Measurements from ENCODE around the gene LRRC4C.

Gene LRRC4C

DNA sequence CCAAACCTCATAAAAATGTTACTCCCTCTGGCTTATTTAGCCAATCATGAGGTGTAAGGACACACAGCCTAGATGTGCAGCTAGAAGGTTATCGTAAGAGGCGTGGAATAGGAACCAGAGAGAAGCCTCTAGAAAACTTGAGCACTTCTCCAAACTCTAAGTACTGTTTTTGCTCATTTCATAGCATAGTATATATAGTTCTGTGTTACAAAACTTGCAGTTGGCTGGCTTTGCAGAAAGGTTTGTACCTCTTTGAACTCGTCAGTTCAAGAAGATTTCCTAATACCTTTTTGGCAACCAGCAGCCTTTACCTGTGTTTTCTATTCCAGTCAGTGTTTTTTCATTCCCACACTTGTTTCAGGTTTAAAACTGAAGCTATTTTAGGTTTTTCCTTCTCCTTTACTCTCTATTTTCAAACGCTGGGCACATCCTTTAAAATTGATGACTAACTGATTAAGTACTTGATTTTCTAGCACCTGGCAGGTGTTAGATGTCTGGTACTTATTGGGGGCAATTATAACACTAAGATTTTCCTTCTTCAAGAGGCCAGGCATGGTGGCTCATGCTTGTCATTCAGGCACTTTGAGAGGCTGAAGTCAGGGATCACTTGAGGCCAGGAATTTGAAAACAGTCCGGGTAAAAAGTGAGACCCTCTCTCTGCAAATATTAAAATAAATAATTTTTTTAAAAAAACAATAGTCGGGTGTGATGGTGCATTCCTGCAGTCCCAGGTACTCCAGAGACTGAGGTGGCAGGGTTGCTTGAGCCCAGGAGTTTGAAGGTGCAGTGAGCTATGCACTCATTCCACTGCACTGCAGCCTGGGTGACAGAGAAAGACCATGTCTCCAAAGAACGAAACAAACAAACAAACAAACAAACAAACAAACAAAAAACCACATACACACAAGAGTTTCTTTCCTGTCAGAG is 125.2 kb downstream of the LRRC4C start:
- ATAC-seq (ENCODE audit: insufficient read depth, low read depth): no peak

DNA sequence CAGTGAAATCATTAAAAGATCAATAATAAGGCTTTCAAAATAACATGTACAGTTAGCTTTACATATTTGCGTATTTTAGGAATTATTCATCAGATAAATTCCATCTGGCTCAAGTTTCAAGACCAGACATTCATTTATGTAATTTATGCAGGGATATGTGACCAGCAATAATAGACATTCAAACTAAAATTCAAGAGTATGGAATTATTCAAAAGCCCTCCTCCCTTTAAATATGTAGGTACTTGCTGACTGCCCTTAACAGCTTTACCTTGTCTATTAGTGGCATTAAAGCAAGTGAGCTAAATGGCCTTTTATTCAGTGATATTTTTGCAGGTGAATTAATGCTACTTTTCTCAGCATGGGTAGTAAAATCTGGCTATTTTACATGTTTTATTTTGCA is 126.1 kb downstream of the LRRC4C start:
- TF ChIP-seq, protein P1, sequence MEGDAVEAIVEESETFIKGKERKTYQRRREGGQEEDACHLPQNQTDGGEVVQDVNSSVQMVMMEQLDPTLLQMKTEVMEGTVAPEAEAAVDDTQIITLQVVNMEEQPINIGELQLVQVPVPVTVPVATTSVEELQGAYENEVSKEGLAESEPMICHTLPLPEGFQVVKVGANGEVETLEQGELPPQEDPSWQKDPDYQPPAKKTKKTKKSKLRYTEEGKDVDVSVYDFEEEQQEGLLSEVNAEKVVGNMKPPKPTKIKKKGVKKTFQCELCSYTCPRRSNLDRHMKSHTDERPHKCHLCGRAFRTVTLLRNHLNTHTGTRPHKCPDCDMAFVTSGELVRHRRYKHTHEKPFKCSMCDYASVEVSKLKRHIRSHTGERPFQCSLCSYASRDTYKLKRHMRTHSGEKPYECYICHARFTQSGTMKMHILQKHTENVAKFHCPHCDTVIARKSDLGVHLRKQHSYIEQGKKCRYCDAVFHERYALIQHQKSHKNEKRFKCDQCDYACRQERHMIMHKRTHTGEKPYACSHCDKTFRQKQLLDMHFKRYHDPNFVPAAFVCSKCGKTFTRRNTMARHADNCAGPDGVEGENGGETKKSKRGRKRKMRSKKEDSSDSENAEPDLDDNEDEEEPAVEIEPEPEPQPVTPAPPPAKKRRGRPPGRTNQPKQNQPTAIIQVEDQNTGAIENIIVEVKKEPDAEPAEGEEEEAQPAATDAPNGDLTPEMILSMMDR (IDR thresholded peaks at IDR 0.05; ENCODE audit: borderline replicate concordance, extremely low read depth, low read length, poor library complexity, severe bottlenecking): no peak
- TF ChIP-seq EZH2 (IDR thresholded peaks at IDR 0.05; ENCODE audit: borderline replicate concordance, low read depth, low read length, severe bottlenecking): no peak
- Histone ChIP-seq H3K27me3 (ENCODE audit: insufficient read depth, low read length, poor library complexity) (no peaks in the 10 kb centered on the region), H3K79me2 (ENCODE audit: insufficient read depth, low read length) (no peaks in the 10 kb centered on the region), H4K20me1 (ENCODE audit: insufficient read depth, low read length) (no peaks in the 10 kb centered on the region), H3K27ac (ENCODE audit: low read length) (no peak overlapping the region), H2AFZ (ENCODE audit: low read depth, low read length) (no peak overlapping the region), H3K9ac (ENCODE audit: low read depth, low read length) (no peak overlapping the region), H3K36me3 (ENCODE audit: insufficient read depth, low read length) (no peaks in the 10 kb centered on the region), H3K4me2 (ENCODE audit: insufficient read depth, low read length) (no peak overlapping the region), H3K4me1 (ENCODE audit: insufficient read depth, low read length) (no peaks in the 10 kb centered on the region), H3K9me3 (ENCODE audit: insufficient read depth, low read length, severe bottlenecking) (no peaks in the 10 kb centered on the region), H3K4me3 (ENCODE audit: low read depth in 1 of 2, low read length in 2 of 2) (no peak overlapping the region)
- ATAC-seq (ENCODE audit: insufficient read depth, low read depth) (no peak), DNase-seq (no peak)

More for the DNA sequence above, 125.2 kb downstream of the LRRC4C start:
- Histone ChIP-seq H3K4me2 (ENCODE audit: insufficient read depth, low read length) (no peak overlapping the region), H3K4me3 (ENCODE audit: low read depth in 1 of 2, low read length in 2 of 2) (no peak overlapping the region), H3K27ac (ENCODE audit: low read length) (no peak overlapping the region), H4K20me1 (ENCODE audit: insufficient read depth, low read length) (no peaks in the 10 kb centered on the region), H2AFZ (ENCODE audit: low read depth, low read length) (no peak overlapping the region), H3K79me2 (ENCODE audit: insufficient read depth, low read length) (no peaks in the 10 kb centered on the region), H3K4me1 (ENCODE audit: insufficient read depth, low read length) (no peaks in the 10 kb centered on the region), H3K36me3 (ENCODE audit: insufficient read depth, low read length) (no peaks in the 10 kb centered on the region), H3K9me3 (ENCODE audit: insufficient read depth, low read length, severe bottlenecking) (no peaks in the 10 kb centered on the region), H3K9ac (ENCODE audit: low read depth, low read length) (no peak overlapping the region), H3K27me3 (ENCODE audit: insufficient read depth, low read length, poor library complexity) (no peaks in the 10 kb centered on the region)
- no peak for DNase-seq
- TF ChIP-seq, protein P1 (IDR thresholded peaks at IDR 0.05; ENCODE audit: borderline replicate concordance, extremely low read depth, low read length, poor library complexity, severe bottlenecking): no peak
- TF ChIP-seq EZH2 (IDR thresholded peaks at IDR 0.05; ENCODE audit: borderline replicate concordance, low read depth, low read length, severe bottlenecking): no peak

DNA sequence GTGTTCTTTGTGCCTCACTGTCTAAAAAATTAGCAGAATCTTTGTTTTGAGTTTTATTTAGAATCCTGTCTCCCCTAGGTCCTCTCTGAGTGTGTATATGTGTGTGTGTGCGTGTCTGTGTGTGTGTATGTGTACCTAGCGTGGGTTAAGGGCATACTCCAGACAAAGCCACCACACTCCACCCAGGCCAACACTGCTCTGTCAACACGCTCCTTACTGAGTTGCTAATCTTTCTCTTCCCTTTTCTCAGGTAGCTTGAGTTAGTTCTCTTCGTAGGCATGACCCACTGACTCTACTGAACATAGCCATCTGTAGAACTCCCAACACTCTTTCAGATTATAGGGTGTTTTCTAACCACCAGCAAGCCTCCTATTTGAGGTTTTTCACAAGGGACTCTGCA is 131.1 kb downstream of the LRRC4C start:
- Histone ChIP-seq H3K36me3 (ENCODE audit: insufficient read depth, low read length) (no peaks in the 10 kb centered on the region), H3K27me3 (ENCODE audit: insufficient read depth, low read length, poor library complexity) (no peaks in the 10 kb centered on the region)
- no peak for ATAC-seq (ENCODE audit: insufficient read depth, low read depth)

More for the DNA sequence above, 131.1 kb downstream of the LRRC4C start:
- H3K4me3 ChIP-seq (ENCODE audit: low read depth in 1 of 2, low read length in 2 of 2): no peak overlapping the region
- no peaks in the 10 kb centered on the region for H3K4me1 ChIP-seq (ENCODE audit: insufficient read depth, low read length)
- H3K4me2 ChIP-seq (ENCODE audit: insufficient read depth, low read length): no peak overlapping the region
- no peak for TF ChIP-seq EZH2 (IDR thresholded peaks at IDR 0.05; ENCODE audit: borderline replicate concordance, low read depth, low read length, severe bottlenecking)
- TF ChIP-seq, protein P1 (IDR thresholded peaks at IDR 0.05; ENCODE audit: borderline replicate concordance, extremely low read depth, low read length, poor library complexity, severe bottlenecking): no peak
- no peak for DNase-seq
- no peaks in the 10 kb centered on the region for H4K20me1 ChIP-seq (ENCODE audit: insufficient read depth, low read length)
- no peak overlapping the region for H2AFZ ChIP-seq (ENCODE audit: low read depth, low read length)
- no peaks in the 10 kb centered on the region for H3K79me2 ChIP-seq (ENCODE audit: insufficient read depth, low read length)
- H3K27ac ChIP-seq (ENCODE audit: low read length): no peak overlapping the region
- no peaks in the 10 kb centered on the region for H3K9me3 ChIP-seq (ENCODE audit: insufficient read depth, low read length, severe bottlenecking)
- no peak overlapping the region for H3K9ac ChIP-seq (ENCODE audit: low read depth, low read length)
